GM18505 (cell line): ENCODE data around the gene CLMP.
A peak's percentile ranks its signal among the peaks of the same experiment; 100 is the strongest.

ENCODE experiments used
- ATAC-seq: cut with Tn5 transposase; IDR thresholded peaks from one replicate; pipeline ENCODE4 v1.9.1; 2021; ENCODE audit not compliant: unreplicated experiment
- POLR2A ChIP-seq: IDR thresholded peaks from 4 replicates; pipeline ENCODE4 v1.6.1; 2011; ENCODE audit warnings: borderline replicate concordance; ENCODE audit not compliant: insufficient read depth, insufficient read length; ENCODE audit errors: extremely low read depth

Gene CLMP

GRCh38 chr11:123195188-123196059 is at the start of gene CLMP:
Gene CLMP (minus strand): TSS chr11:123195248. CDS start chr11:123194940, 308 bp downstream.
- no peak for ATAC-seq
- TF ChIP-seq POLR2A, result no peak

- no peak for ATAC-seq
Observed at GRCh38 chr11:123241874-123242543, 47.0 kb upstream of the CLMP start.

GRCh38 chr11:123241294-123241693 is 46.2 kb upstream of the CLMP start:
- TF ChIP-seq POLR2A, result no peak

More at GRCh38 chr11:123241874-123242543, 47.0 kb upstream of the CLMP start:
- no peak for TF ChIP-seq POLR2A

GRCh38 chr11:123239191-123240150 is 44.4 kb upstream of the CLMP start:
- no peak for TF ChIP-seq POLR2A
- no peak for ATAC-seq

More at GRCh38 chr11:123241294-123241693, 46.2 kb upstream of the CLMP start:
- no peak for ATAC-seq

GRCh38 chr11:123238297-123238696 is 43.2 kb upstream of the CLMP start:
- no peak for ATAC-seq
- TF ChIP-seq POLR2A, result no peak

- no peak for TF ChIP-seq POLR2A
- ATAC-seq, result no peak
Observed at GRCh38 chr11:123236879-123237278, 41.8 kb upstream of the CLMP start.

GRCh38 chr11:123235656-123236261 is 40.7 kb upstream of the CLMP start:
- TF ChIP-seq POLR2A, result no peak
- ATAC-seq, result no peak

- ATAC-seq, result no peak
- TF ChIP-seq POLR2A, result no peak
Observed at GRCh38 chr11:123235117-123235655, 40.1 kb upstream of the CLMP start.

GRCh38 chr11:123233975-123234334 is 38.9 kb upstream of the CLMP start:
- TF ChIP-seq POLR2A, result no peak
- ATAC-seq, result no peak

- no peak for TF ChIP-seq POLR2A
- ATAC-seq, result peak; percentile 93
Observed at GRCh38 chr11:123233280-123233974, 38.4 kb upstream of the CLMP start.

GRCh38 chr11:123231777-123232176 is 36.7 kb upstream of the CLMP start:
- ATAC-seq, result no peak
- no peak for TF ChIP-seq POLR2A

GRCh38 chr11:123231256-123231655 is 36.2 kb upstream of the CLMP start:
- ATAC-seq, result no peak
- no peak for TF ChIP-seq POLR2A
